Superior temporal gyrus (tissue), 1 donor: ENCODE data around the gene SGCD.
"Not testable (repeated sequence)": the region's sequence is repeated elsewhere in the genome, so short reads cannot be mapped to it uniquely, and the experiment has no call there.

Experiments used
- DNase-seq: peaks from one replicate; pipeline ENCODE4 v3.0.0-alpha.2; 2016; ENCODE audit errors: extremely low spot score

The SGCD gene

GRCh38 chr5:156624686-156625085, 297.7 kb downstream of the SGCD start:
- DNase-seq = no peak

DNA sequence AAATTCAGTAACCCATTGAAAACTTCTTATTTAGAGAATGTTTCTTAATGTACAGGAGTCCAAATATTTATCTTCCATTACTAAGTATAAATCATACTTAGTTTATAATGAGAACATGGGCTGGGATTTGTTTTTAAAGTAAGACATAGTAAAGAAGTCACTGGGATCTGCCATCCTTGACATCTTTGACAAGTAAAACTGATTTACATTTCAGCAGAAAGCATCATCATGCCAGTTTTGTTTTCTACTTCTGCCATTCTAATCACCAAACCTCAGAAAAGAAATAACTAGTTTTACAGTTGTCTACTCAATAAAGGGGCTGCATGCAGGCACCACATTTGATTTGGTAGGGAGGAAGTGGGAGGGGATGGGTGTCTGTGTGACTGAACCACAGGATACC, 301.5 kb downstream of the SGCD start:
- no peak for DNase-seq

DNA sequence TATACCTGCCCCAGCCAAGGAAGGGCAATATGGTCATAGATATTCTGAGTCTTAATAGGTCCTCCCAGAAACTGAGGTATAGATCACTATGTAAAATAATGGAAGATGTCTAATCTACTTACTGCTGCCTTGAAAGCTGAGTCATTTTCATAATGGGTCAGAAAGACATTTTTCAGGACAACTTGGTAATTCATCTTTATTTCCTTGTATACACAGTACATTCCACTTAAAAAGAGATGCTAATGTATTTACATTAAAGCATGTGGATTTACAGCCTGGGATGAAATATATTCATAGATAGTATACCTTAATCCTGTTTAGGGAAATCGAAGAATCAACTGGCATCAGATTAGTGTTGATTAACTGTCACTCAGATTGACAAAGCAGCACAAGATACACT, 304.0 kb downstream of the SGCD start:
- DNase-seq = no peak

GRCh38 chr5:156634301-156634700, 307.3 kb downstream of the SGCD start:
- DNase-seq = no peak

- no peak for DNase-seq
These were observed 313.8 kb downstream of the SGCD start for GRCh38 chr5:156640691-156641241.

- no peak for DNase-seq
These were observed 314.7 kb downstream of the SGCD start for GRCh38 chr5:156641686-156642085.

- no peak for DNase-seq
These were observed 320.1 kb downstream of the SGCD start for GRCh38 chr5:156647034-156647451.

DNA sequence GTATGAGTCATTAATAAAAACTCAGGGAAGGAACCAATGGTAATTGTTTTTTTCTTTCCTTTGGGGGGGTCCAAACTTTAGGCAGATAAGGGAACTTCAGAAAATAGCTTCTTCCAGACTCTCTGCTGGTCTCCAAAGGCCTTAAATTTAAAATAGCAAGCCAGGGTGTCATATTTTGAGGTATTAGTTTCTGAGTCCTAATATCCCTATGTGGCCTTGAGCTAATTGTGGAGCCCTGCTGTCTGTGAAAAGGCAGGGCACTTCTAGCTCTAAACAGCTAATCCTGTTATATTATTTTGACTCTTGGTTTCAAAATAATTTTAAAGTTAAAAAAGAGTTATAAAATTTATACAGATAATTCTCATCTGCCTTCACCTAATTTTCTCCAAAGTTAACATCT, 327.5 kb downstream of the SGCD start:
- DNase-seq = no peak

- no peak for DNase-seq
These were observed 328.8 kb downstream of the SGCD start for GRCh38 chr5:156655732-156656131.

- DNase-seq = not testable (repeated sequence)
These were observed 337.9 kb downstream of the SGCD start for GRCh38 chr5:156664832-156665231.

DNA sequence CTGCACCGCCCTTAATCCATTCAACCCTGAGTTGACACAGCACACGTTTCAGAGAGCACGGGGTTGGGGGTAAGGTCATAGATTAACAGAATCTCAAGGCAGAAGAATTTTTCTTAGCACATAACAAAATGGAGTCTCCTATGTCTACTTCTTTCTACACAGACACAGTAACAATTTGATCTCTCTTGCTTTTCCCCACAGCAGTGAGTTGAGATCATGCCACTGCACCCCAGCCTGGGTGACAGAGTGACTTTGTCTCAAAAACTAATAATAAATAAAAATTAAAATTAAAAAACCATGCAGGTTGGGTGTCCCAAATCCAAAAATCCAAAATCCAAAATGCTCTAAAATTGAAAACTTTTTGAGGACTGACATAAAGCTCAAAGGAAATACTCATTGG, 339.7 kb downstream of the SGCD start:
- not testable (repeated sequence) for DNase-seq

DNA sequence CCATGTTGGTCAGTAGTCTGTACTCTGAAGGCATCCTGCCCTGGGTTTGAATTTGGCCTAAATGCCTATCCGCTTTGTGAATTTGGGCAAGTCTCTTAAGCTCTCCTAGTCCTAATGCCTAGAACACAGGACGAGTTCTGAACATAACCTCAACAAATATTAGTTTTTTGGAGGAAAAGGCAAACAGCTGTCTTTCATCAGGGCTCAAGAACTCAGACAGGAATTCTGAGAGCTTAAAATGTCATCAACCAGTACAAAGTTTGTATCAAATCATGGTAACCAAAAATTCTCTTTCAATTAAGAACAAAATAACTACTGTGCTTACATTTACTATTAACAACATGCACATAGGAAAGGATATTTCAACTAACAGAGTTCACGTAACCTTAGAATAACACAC, 340.7 kb downstream of the SGCD start:
- no peak for DNase-seq

GRCh38 chr5:156669416-156669815, 342.5 kb downstream of the SGCD start:
- no peak for DNase-seq

DNA sequence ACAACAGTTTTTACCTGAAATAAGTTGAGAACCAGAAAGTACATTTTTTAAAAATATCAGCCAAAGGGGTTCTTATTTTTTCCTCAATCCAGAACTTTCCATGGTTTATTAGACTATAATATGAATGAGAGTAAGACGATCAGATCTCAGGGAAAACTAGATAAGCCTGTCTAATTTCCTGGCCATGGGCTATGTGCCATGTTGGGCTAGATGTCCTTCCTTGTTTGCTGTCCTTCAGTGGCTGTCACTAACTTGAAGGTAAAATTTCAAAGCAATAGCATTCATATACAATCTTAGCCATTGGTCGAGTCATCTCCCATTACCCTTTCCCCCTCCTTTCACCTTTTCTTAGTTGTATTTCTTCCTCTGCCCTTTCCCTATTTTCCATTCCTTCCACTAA, 343.7 kb downstream of the SGCD start:
- DNase-seq = no peak

DNA sequence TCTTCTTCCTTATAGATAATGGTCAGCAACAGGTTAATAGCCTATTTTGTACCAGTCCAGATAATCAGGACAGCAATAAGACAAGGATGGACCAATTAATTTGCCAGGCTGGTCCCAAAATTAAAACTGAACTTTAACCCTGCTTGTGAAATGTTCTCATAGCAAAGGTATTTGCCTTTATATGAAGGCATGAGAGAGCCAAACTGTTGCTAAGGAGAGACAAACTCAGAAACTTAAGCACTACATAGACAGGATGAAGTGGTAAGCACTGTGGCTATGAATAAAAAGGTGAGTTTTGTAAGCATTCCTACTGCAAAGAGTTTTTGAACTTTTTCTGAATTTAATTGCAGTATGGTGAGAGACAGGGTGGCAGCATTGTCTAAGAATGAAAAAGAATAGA, 348.4 kb downstream of the SGCD start:
- no peak for DNase-seq

DNA sequence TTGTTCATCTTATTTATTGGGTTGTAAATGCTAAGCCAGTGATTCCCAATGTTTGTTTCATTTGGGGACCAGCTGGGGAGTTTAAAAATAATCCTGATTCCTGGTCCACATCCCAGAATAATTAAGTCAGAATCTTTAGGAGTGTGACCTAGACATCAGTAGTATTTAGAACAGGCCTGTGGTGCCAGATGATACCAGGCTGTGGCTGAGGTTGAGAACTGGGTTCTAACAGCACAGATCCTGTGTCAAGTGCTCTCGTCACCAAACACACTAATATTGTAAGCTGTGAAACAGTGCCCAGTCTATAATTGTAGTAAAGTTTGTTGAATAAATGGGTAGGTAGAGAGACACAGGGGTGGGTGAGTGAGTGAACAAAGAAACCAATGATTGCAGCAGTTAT, 351.0 kb downstream of the SGCD start:
- no peak for DNase-seq

DNA sequence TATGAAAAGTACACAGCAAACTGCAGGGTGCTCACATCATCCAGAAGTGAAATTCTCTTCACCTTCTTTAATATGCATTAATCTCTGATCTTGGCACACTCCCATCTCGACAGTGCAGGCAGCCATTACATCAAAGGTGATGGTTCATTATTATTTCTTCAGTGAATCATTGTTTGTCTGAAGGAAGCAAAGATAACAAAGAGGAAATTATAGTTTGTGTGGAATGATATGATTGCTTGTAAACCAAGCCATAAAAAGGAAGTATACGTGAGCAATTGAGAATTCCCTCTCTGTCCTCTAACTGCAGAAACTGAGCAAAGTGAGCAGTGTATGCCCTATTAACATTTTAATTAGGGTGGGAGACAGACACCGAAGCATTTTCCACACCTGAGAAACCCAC, 351.5 kb downstream of the SGCD start:
- no peak for DNase-seq

DNA sequence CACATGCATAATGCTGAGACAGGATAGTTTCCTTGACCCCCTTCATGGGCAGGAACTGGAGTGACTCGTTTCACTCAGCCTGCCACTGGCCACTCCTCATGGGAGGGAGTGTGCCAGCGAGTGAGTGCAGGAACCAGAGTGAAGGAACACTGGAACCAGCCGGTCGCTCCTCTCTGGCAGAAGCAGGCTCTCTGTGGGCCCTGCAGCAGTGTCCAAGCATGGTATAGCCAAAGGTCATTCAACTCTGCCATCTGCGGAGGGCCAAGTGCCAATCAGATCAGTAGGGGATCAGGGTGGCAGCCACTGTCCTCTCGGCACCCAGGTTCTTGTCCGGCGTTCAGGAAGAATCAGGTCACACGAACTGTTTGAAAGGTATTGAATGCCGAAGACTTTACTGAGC, 353.9 kb downstream of the SGCD start:
- no peak for DNase-seq

- DNase-seq = no peak
These were observed 354.3 kb downstream of the SGCD start for GRCh38 chr5:156681265-156681664.

DNA sequence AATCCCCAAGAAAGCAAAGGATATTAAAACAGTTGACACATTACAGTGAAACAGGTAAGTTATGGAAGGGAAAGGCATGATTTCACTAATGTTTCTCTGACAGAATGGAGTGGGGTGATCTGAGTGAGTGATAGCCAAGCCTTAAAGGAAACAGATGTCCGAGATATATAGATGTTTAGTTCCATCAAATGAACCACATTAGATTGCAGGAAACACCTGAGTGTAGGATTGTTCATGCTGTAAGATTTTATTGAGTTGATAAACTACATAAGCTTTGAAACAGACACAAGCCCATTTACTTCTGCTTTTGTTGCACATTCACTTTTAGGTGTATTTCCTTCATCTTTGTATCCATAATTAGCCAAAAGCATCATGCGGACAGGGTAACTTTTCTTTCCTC, 356.0 kb downstream of the SGCD start:
- no peak for DNase-seq

DNA sequence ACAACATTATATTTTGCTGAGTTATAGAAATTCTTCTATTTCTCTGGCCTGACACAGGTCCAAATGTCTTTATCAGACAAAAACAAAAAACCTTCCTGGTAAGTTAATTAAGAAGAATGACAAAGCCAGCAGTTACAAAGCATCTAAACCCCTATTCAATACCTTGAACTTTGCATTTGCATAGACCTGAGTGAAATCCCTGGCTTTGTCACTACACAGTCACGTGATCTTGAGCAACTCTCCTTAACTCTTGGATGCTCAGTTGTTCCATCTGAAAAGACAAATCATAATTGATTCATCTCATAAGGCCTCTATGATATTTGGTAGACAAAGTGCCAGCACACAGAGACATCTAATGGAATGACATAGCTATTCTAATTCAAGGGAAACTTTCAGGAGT, 356.5 kb downstream of the SGCD start:
- DNase-seq = no peak

GRCh38 chr5:156684216-156684615, 357.3 kb downstream of the SGCD start:
- DNase-seq = no peak

DNA sequence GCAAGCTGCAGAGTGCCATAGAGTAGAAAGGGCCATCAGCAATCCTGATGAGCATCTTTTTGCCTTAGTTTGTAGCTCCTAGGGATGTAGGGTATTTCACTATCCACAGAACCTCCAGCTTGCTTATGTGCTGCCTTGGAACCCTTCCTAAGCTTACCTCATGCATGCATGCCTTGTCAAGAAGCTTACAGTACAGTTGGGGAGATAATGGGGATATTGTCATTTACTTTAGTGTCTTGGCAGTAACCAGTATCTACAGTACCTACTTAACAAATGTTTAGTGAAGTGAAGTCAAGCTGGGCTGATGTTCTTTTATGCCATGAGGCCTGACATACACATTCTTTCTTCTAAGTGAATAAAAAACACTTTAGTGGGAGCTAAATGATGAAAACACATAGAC, 358.5 kb downstream of the SGCD start:
- DNase-seq = no peak

DNA sequence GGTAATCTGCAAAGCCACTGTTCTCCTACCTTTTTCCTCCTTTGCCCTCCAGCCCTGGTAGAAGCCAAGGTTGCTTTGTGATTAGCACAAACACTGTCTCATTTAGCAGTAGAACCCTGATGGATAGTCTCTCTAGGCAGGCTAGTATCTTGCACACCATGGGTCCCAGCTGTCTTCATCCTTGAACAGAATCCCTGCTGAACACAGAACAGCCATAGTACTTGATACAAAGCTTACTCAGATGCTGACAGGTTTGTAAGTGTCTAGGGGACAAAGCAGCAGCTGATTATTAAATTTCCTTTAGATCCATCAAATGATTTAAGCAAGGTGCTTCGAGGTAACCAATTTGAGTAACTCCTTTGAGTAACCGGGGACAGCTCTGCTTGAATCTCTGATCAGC, 359.4 kb downstream of the SGCD start:
- no peak for DNase-seq

- DNase-seq = no peak
These were observed 359.8 kb downstream of the SGCD start for GRCh38 chr5:156686796-156687195.
